SK-N-MC (cell line): Measurements from ENCODE around the gene PDE6A.

Experiments
- DNase-seq: peaks from one replicate; pipeline ENCODE4 v3.0.0-alpha.2; 2011; ENCODE audit warnings: low read depth, low spot score
- H3K27ac ChIP-seq: fragments of 200-600 bp; sonication (generic); 2 replicates; pipeline ENCODE4 v1.5.1; 2016; ENCODE audit warnings: mixed run types
- H3K36me3 ChIP-seq: fragments of 200-600 bp; sonication (generic); 2 replicates; pipeline ENCODE4 v1.6.1; 2017; ENCODE audit warnings: antibody characterized with exemption, low read length, mixed read lengths; ENCODE audit not compliant: insufficient read depth
- H3K4me3 ChIP-seq: fragments of 200-600 bp; sonication (generic); 2 replicates; pipeline ENCODE4 v1.5.1; 2016
- H3K9ac ChIP-seq: fragments of 200-600 bp; sonication (generic); 2 replicates; pipeline ENCODE4 v1.8.0; 2017; ENCODE audit warnings: mixed run types, mixed read lengths; ENCODE audit not compliant: insufficient read length
- H3K9me3 ChIP-seq: fragments of 200-600 bp; sonication (generic); 2 replicates; pipeline ENCODE4 v1.6.1; 2017; ENCODE audit warnings: low read depth, mild to moderate bottlenecking, antibody characterized with exemption, low read length, moderate library complexity, mixed read lengths
- EZH2 ChIP-seq: fragments of 200-600 bp; sonication (generic); IDR thresholded peaks from one replicate; pipeline ENCODE4 v1.6.1; 2017; ENCODE audit warnings: antibody characterized with exemption
- FOXP2 ChIP-seq: optimal IDR thresholded peaks from 2 replicates; pipeline ENCODE3; 2011; ENCODE audit warnings: mild to moderate bottlenecking, moderate library complexity; ENCODE audit not compliant: insufficient read depth; ENCODE audit errors: extremely low read length, control extremely low read depth
- POLR2AphosphoS5 ChIP-seq: IDR thresholded peaks from 2 replicates; pipeline ENCODE4 v1.6.1; 2012; ENCODE audit warnings: mild to moderate bottlenecking, low read depth, low read length, borderline replicate concordance

Gene PDE6A

DNA sequence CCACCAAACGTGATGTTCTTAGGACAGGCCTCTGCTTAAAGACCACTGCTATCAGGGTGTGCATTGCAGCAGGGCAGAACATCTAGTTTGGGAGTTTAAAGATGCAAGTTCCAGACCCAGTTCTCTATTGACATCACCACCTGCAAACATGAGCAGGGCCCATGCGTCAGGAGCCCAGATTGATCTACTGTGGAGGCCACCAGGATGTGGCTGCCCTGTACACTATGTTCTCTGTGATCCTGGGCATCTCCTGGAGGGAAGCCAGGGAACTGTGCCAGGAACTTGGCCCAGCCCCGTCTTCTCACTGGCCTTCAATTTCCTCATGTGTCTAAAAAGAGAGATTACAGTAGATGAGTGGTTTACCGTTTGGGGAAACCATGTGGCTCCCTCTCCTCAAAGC is 87.1 kb downstream of the PDE6A start:
- DNase-seq, result no peak
- Histone ChIP-seq H3K27ac (no peak overlapping the region), H3K9me3 (no peaks in the 10 kb centered on the region), H3K4me3 (no peak overlapping the region), H3K36me3 (no peaks in the 10 kb centered on the region), H3K9ac (no peak overlapping the region)
- TF ChIP-seq POLR2AphosphoS5 (no peak), EZH2 (no peak), FOXP2 (no peak)

DNA sequence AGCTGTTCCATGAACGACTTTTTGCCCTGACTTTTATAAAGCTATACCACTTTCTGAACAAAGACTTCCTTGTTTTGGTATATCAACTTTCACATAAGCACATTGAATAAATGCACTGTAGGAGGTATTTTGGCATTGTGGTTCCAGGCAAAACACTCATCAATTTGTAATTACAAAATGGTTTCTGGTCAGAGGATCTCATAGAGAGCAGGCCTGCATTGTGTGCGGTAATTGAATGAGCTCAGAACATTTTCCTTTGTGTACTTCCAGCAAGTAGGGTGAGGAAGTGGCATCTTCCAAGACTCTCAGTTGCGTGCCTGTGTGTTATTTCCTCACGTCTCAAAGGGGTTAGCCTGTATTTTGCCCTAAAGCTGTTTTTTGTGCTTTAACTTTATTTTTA is 89.2 kb downstream of the PDE6A start:
- no peak for TF ChIP-seq POLR2AphosphoS5
- no peak for TF ChIP-seq EZH2
- TF ChIP-seq FOXP2, result no peak
- Histone ChIP-seq H3K36me3 (no peaks in the 10 kb centered on the region), H3K27ac (no peak overlapping the region), H3K9ac (no peak overlapping the region), H3K9me3 (no peaks in the 10 kb centered on the region), H3K4me3 (no peak overlapping the region)
- no peak for DNase-seq

DNA sequence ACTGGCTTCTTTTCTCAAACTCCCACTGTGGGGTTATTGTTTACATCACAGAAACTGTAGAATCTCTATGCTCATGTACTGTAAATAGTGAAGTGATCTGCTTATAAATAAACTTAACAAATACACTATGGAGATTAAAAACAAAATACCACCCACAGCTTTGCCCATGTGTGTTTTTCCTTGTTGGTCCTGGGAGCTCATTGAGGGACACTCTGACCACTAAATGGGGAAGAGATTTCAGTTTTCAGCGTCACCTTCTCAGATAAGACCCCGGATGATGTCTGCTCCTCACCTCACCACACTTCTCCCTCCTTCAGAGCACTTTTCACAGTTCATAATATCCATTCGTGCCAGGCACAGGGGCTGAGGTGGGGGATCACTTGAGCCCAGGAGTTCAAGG is 89.7 kb downstream of the PDE6A start:
- Histone ChIP-seq H3K9me3 (no peaks in the 10 kb centered on the region), H3K4me3 (no peak overlapping the region), H3K36me3 (no peaks in the 10 kb centered on the region), H3K27ac (no peak overlapping the region), H3K9ac (no peak overlapping the region)
- no peak for DNase-seq
- TF ChIP-seq EZH2 (no peak), POLR2AphosphoS5 (no peak), FOXP2 (no peak)

GRCh38 chr5:149853701-149854100 is 90.9 kb downstream of the PDE6A start:
- Histone ChIP-seq H3K27ac (no peak overlapping the region), H3K9me3 (no peaks in the 10 kb centered on the region), H3K4me3 (no peak overlapping the region), H3K36me3 (peaks cover 3% of the 10 kb centered on the region; the same call in 1 of the 2 replicates), H3K9ac (no peak overlapping the region)
- DNase-seq, result no peak
- TF ChIP-seq FOXP2, result no peak
- no peak for TF ChIP-seq POLR2AphosphoS5
- TF ChIP-seq EZH2, result no peak

GRCh38 chr5:149853331-149853648 is 91.3 kb downstream of the PDE6A start:
- Histone ChIP-seq H3K4me3 (no peak overlapping the region), H3K9me3 (no peaks in the 10 kb centered on the region), H3K27ac (no peak overlapping the region), H3K9ac (no peak overlapping the region), H3K36me3 (peaks cover 3% of the 10 kb centered on the region; the same call in 1 of the 2 replicates)
- no peak for DNase-seq
- TF ChIP-seq POLR2AphosphoS5, result no peak
- TF ChIP-seq FOXP2, result no peak
- TF ChIP-seq EZH2, result no peak

GRCh38 chr5:149852641-149853330 is 91.8 kb downstream of the PDE6A start:
- no peak for DNase-seq
- Histone ChIP-seq H3K9me3 (no peaks in the 10 kb centered on the region), H3K27ac (no peak overlapping the region), H3K4me3 (no peak overlapping the region), H3K36me3 (peaks cover 4% of the 10 kb centered on the region; the same call in 1 of the 2 replicates), H3K9ac (no peak overlapping the region)
- TF ChIP-seq POLR2AphosphoS5 (no peak), EZH2 (no peak), FOXP2 (no peak)

GRCh38 chr5:149851211-149851610 is 93.4 kb downstream of the PDE6A start:
- no peaks in the 10 kb centered on the region for H3K9me3 ChIP-seq
- DNase-seq, result no peak
- H3K36me3 ChIP-seq, result peaks cover 11% of the 10 kb centered on the region; the same call in 1 of the 2 replicates
- H3K4me3 ChIP-seq, result no peak overlapping the region
- TF ChIP-seq FOXP2 (no peak), EZH2 (no peak), POLR2AphosphoS5 (no peak)
- H3K27ac ChIP-seq, result no peak overlapping the region
- no peak overlapping the region for H3K9ac ChIP-seq

GRCh38 chr5:149849966-149850910 is 94.4 kb downstream of the PDE6A start:
- Histone ChIP-seq H3K9me3 (no peaks in the 10 kb centered on the region), H3K9ac (no peak overlapping the region), H3K27ac (no peak overlapping the region), H3K36me3 (peaks cover 18% of the 10 kb centered on the region; the same call in 1 of the 2 replicates), H3K4me3 (no peak overlapping the region)
- DNase-seq, result no peak
- TF ChIP-seq FOXP2 (no peak), EZH2 (no peak), POLR2AphosphoS5 (no peak)
